Measurements from ENCODE around the gene CALML5.

GRCh38 chr10:5458425-5458824 is 40.9 kb downstream of the CALML5 start:
- TF ChIP-seq CTCF (IDR thresholded peaks at IDR 0.05) (no peak), EP300 (IDR thresholded peaks at IDR 0.05) (no peak)

All from stomach (tissue), 4 donors.